Measurements from ENCODE around the gene IL22RA1. TPM values are rescaled to one million over a fixed set of nuclear protein-coding genes. Genes with fewer than 3 reads are reported as not detected.

IL22RA1 gene
- total RNA-seq, 1 experiment from 2014 or later: not detected

Other genes starting within 250 kb of the IL22RA1 start
- gene CNR2, start 229.8 kb downstream of the IL22RA1 start, total RNA-seq (2014; rRNA removed; shearing (Covaris generic)): not detected in 2 replicates
- 115 and 174 TPM in 2 replicates for gene PNRC2, start 183.3 kb downstream of the IL22RA1 start, total RNA-seq (2014; rRNA removed; shearing (Covaris generic))
- 49.6 and 63.2 TPM in 2 replicates for gene SRSF10, start 162.8 kb downstream of the IL22RA1 start, total RNA-seq (2014; rRNA removed; shearing (Covaris generic))
- gene MYOM3, start 31.0 kb downstream of the IL22RA1 start, total RNA-seq (2014; rRNA removed; shearing (Covaris generic)): 0.49 and 0.54 TPM in 2 replicates
- 0.62 and 1.5 TPM in 2 replicates for gene IFNLR1, start 44.1 kb upstream of the IL22RA1 start, total RNA-seq (2014; rRNA removed; shearing (Covaris generic))
- gene GRHL3, start 176.2 kb upstream of the IL22RA1 start, total RNA-seq (2014; rRNA removed; shearing (Covaris generic)): 1.5 and 2.6 TPM in 2 replicates